HEK293 (cell line): ENCODE measurements around the gene ITGB4.

Experiments
- CTCF ChIA-PET: fragments of 350-600 bp; formaldehyde crosslinking; extraction: SDS; loops from one replicate; lab custom pipeline; 2021; ENCODE audit warnings: antibody characterized with exemption; lab: Yijun Ruan, JAX
- POLR2A ChIA-PET: fragments of 300-600 bp; formaldehyde crosslinking; extraction: SDS; loops from one replicate; lab custom pipeline; 2020; ENCODE audit warnings: antibody characterized with exemption, inconsistent platforms; lab: Yijun Ruan, JAX
- H3K27ac ChIP-seq: fragments of 200-500 bp; sonication (Bioruptor generic); 2 replicates; pipeline ENCODE4 v1.5.1; 2014; ENCODE audit warnings: low read depth, low read length, control low read depth, inconsistent platforms; ENCODE audit errors: extremely low read depth
- H3K36me3 ChIP-seq, 2 experiments: fragments of 200-500 bp in 1 of 2; sonication (Bioruptor generic) in 1 of 2; 1 replicate in 1 of 2; 2 replicates in 1 of 2; pipeline ENCODE4 v1.5.1; 2014 to 2017; ENCODE audit warnings: inconsistent platforms in 2 of 2, low read length in 2 of 2; ENCODE audit not compliant: control insufficient read depth in 2 of 2, insufficient read depth in 1 of 2
- H3K4me1 ChIP-seq: fragments of 200-500 bp; sonication (Bioruptor generic); 2 replicates; pipeline ENCODE4 v1.5.1; 2014; ENCODE audit warnings: mild to moderate bottlenecking, low read length, inconsistent platforms; ENCODE audit not compliant: control insufficient read depth, insufficient read depth
- H3K4me3 ChIP-seq: 2 replicates; pipeline ENCODE4 v1.5.1; 2011; ENCODE audit warnings: low read depth, mild to moderate bottlenecking, control low read depth, low read length, moderate library complexity
- H3K9me3 ChIP-seq: fragments of 200-500 bp; sonication (Bioruptor generic); 2 replicates; pipeline ENCODE4 v1.5.1; 2014; ENCODE audit warnings: low read depth, low read length, inconsistent platforms; ENCODE audit not compliant: control insufficient read depth, insufficient read depth
- BCL11A ChIP-seq: fragments of 450-650 bp; formaldehyde crosslinking; IDR thresholded peaks from 2 replicates; pipeline ENCODE4 v1.5.1; 2016; ENCODE audit warnings: low read depth, missing biosample characterization, missing genetic modification characterization
- KLF17 ChIP-seq: fragments of 450-650 bp; formaldehyde crosslinking; IDR thresholded peaks from 2 replicates; pipeline ENCODE4 v1.5.1; 2016; ENCODE audit warnings: missing biosample characterization, missing genetic modification characterization
- REST ChIP-seq: fragments of 450-650 bp; formaldehyde crosslinking; IDR thresholded peaks from 2 replicates; pipeline ENCODE4 v1.5.1; 2016; ENCODE audit warnings: missing biosample characterization, missing genetic modification characterization
- TCF7L2 ChIP-seq: IDR thresholded peaks from 2 replicates; pipeline ENCODE4 v1.6.1; 2011; ENCODE audit warnings: low read depth, mild to moderate bottlenecking, inconsistent platforms, low read length, moderate library complexity, borderline replicate concordance
- TRIM28 ChIP-seq: IDR thresholded peaks from 2 replicates; pipeline ENCODE4 v1.6.1; 2011; ENCODE audit warnings: low read length, control low read depth, borderline replicate concordance
- TSHZ1 ChIP-seq: fragments of 450-650 bp; formaldehyde crosslinking; IDR thresholded peaks from 2 replicates; pipeline ENCODE4 v1.5.1; 2016; ENCODE audit warnings: missing biosample characterization, missing genetic modification characterization, borderline replicate concordance
- ZBTB10 ChIP-seq: fragments of 450-650 bp; formaldehyde crosslinking; IDR thresholded peaks from 2 replicates; pipeline ENCODE4 v1.5.1; 2016; ENCODE audit warnings: missing biosample characterization, missing genetic modification characterization
- ZBTB48 ChIP-seq: fragments of 450-650 bp; formaldehyde crosslinking; IDR thresholded peaks from 2 replicates; pipeline ENCODE4 v1.5.1; 2016; ENCODE audit warnings: missing biosample characterization, missing genetic modification characterization
- ZBTB7A ChIP-seq: fragments of 450-650 bp; formaldehyde crosslinking; IDR thresholded peaks from 2 replicates; pipeline ENCODE4 v1.5.1; 2016; ENCODE audit warnings: low read depth, missing biosample characterization, missing genetic modification characterization
- ZFHX2 ChIP-seq: fragments of 450-650 bp; formaldehyde crosslinking; conservative IDR thresholded peaks from 2 replicates; pipeline ENCODE4 v1.5.1; 2016; ENCODE audit warnings: missing biosample characterization, missing genetic modification characterization
- ZNF10 ChIP-seq: fragments of 450-650 bp; formaldehyde crosslinking; IDR thresholded peaks from 2 replicates; pipeline ENCODE4 v1.5.1; 2017; ENCODE audit warnings: missing biosample characterization, missing genetic modification characterization
- ZNF146 ChIP-seq: fragments of 450-650 bp; formaldehyde crosslinking; IDR thresholded peaks from 2 replicates; pipeline ENCODE4 v1.5.1; 2016; ENCODE audit warnings: missing biosample characterization, missing genetic modification characterization
- ZNF155 ChIP-seq: fragments of 450-650 bp; formaldehyde crosslinking; IDR thresholded peaks from 2 replicates; pipeline ENCODE4 v1.5.1; 2016; ENCODE audit warnings: missing biosample characterization, missing genetic modification characterization
- ZNF24 ChIP-seq: fragments of 450-650 bp; formaldehyde crosslinking; IDR thresholded peaks from 2 replicates; pipeline ENCODE4 v1.5.1; 2016; ENCODE audit warnings: missing biosample characterization, missing genetic modification characterization
- ZNF335 ChIP-seq: fragments of 450-650 bp; formaldehyde crosslinking; conservative IDR thresholded peaks from 2 replicates; pipeline ENCODE4 v1.5.1; 2016; ENCODE audit warnings: missing biosample characterization, missing genetic modification characterization
- ZNF341 ChIP-seq: fragments of 450-650 bp; formaldehyde crosslinking; IDR thresholded peaks from 2 replicates; pipeline ENCODE4; 2016; ENCODE audit warnings: low read depth, missing biosample characterization, missing genetic modification characterization
- ZNF529 ChIP-seq: fragments of 450-650 bp; formaldehyde crosslinking; IDR thresholded peaks from 2 replicates; pipeline ENCODE4 v1.5.1; 2017; ENCODE audit warnings: missing genetic modification characterization, missing biosample characterization; ENCODE audit not compliant: insufficient replicate concordance
- ZNF560 ChIP-seq: fragments of 450-650 bp; formaldehyde crosslinking; IDR thresholded peaks from 2 replicates; pipeline ENCODE4 v1.5.1; 2017; ENCODE audit warnings: missing biosample characterization, missing genetic modification characterization, borderline replicate concordance
- ZNF600 ChIP-seq: fragments of 450-650 bp; formaldehyde crosslinking; IDR thresholded peaks from 2 replicates; pipeline ENCODE4 v1.5.1; 2016; ENCODE audit warnings: missing biosample characterization, missing genetic modification characterization
- ZNF623 ChIP-seq: fragments of 450-650 bp; formaldehyde crosslinking; IDR thresholded peaks from 2 replicates; pipeline ENCODE4 v1.5.1; 2016; ENCODE audit warnings: missing biosample characterization, missing genetic modification characterization
- ZNF76 ChIP-seq: fragments of 450-650 bp; formaldehyde crosslinking; IDR thresholded peaks from 2 replicates; pipeline ENCODE4; 2016; ENCODE audit warnings: low read depth, missing biosample characterization, missing genetic modification characterization, borderline replicate concordance
- ZNF792 ChIP-seq: fragments of 450-650 bp; formaldehyde crosslinking; IDR thresholded peaks from 2 replicates; pipeline ENCODE4 v1.5.1; 2016; ENCODE audit warnings: missing biosample characterization, missing genetic modification characterization
- ZNF837 ChIP-seq: fragments of 450-650 bp; formaldehyde crosslinking; IDR thresholded peaks from 2 replicates; pipeline ENCODE4 v1.5.1; 2016; ENCODE audit warnings: missing biosample characterization, missing genetic modification characterization
- ZSCAN16 ChIP-seq: fragments of 450-650 bp; formaldehyde crosslinking; IDR thresholded peaks from 2 replicates; pipeline ENCODE4 v1.5.1; 2016; ENCODE audit warnings: missing biosample characterization, missing genetic modification characterization
- ZXDB ChIP-seq: fragments of 450-650 bp; formaldehyde crosslinking; IDR thresholded peaks from 2 replicates; pipeline ENCODE4 v1.5.1; 2016; ENCODE audit warnings: missing biosample characterization, missing genetic modification characterization
- TF ChIP-seq, protein P1 (sequence below): sonication (generic); formaldehyde crosslinking; IDR thresholded peaks from 2 replicates; pipeline ENCODE4 v1.8.1; 2022; ENCODE audit warnings: mild to moderate bottlenecking, moderate library complexity, missing genetic modification reagents

ITGB4 gene

DNA sequence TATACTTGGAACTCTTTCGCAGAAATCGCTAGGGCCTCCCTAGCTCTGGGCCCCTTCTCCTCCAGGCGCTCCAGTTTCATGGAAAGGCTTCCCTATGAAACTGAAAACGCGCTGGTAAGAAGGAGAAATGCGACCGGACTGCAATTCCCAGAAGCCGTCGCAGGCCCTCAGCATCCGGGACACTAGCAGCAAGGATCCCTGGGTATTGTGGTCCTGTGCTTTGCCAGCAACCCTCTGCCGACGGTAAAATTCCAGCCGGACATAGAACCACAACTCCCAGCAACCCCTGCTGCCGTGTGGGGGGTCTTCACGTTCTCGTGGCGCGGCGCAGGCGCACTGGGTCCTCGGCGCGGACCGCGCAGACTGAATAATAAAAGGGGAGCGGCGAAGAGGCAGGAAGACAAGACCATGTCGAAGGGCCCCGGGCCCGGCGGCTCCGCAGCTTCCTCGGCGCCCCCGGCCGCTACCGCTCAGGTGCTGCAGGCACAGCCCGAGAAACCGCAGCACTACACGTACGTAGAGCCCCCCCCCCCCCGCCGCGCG lies 63.3 kb downstream of the ITGB4 start, which contains the start of gene UNK:
Gene UNK, plus strand, starts transcription at position 334 of the 543 bp plus-strand sequence. Its CDS starts 75 bp downstream, at position 409.
- H3K9me3 ChIP-seq = no peaks in the 10 kb centered on the region
- H3K4me3 ChIP-seq = peak within 1 kb of the TSS; percentile 79
- peak within 1 kb of the TSS; percentile 98 for H3K27ac ChIP-seq
- peaks cover 0 to 5% of the 10 kb centered on the region in 2 experiments; a peak in 2 of 3 replicates for H3K36me3 ChIP-seq
- CTCF ChIA-PET = interaction anchor here (0.5 to 2.5 kb wide), 10 partner anchors 9 to 431 kb away, joined by 3 to 14 read pairs (median 4); partner anchors contain the start of gene WBP2
- H3K4me1 ChIP-seq = peaks cover 12% of the 10 kb centered on the region; the same call in 1 of the 2 replicates
- POLR2A ChIA-PET = interaction anchor here (0.5 to 4.5 kb wide), 16 partner anchors 9 to 576 kb away, joined by 3 to 38 read pairs (median 5); partner anchors contain the start of genes GALK1 and WBP2
- TF ChIP-seq, protein P1, sequence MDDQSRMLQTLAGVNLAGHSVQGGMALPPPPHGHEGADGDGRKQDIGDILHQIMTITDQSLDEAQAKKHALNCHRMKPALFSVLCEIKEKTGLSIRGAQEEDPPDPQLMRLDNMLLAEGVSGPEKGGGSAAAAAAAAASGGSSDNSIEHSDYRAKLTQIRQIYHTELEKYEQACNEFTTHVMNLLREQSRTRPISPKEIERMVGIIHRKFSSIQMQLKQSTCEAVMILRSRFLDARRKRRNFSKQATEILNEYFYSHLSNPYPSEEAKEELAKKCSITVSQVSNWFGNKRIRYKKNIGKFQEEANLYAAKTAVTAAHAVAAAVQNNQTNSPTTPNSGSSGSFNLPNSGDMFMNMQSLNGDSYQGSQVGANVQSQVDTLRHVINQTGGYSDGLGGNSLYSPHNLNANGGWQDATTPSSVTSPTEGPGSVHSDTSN (CRISPR knock-in tag) = peak; percentile 83
- TF ChIP-seq KLF17 (tag by site-specific recombination) (no peak), ZFHX2 (tag by site-specific recombination) (0 out of 2 replicates have a peak, but pooled peaks have one; percentile 3), TRIM28 (peak; percentile 57; the same call in 1 of the 2 replicates), ZNF146 (no peak), ZBTB48 (tag by site-specific recombination) (no peak), ZNF623 (tag by site-specific recombination) (no peak), ZBTB10 (no peak), REST (tag by site-specific recombination) (no peak), ZNF560 (tag by site-specific recombination) (no peak), ZBTB7A (tag by site-specific recombination) (peak; percentile 71; the same call in 1 of the 2 replicates), ZNF76 (tag by site-specific recombination) (peak; percentile 98), TCF7L2 (no peak), ZXDB (peak; percentile 59), ZNF837 (tag by site-specific recombination) (no peak), ZNF155 (no peak), ZNF529 (tag by site-specific recombination) (no peak), ZSCAN16 (tag by site-specific recombination) (no peak), BCL11A (tag by site-specific recombination) (no peak), ZNF792 (tag by site-specific recombination) (no peak), ZNF600 (tag by site-specific recombination) (no peak), TSHZ1 (tag by site-specific recombination) (no peak), ZNF24 (tag by site-specific recombination) (peak; percentile 16; the same call in 1 of the 2 replicates), ZNF341 (tag by site-specific recombination) (peak; percentile 67), ZNF335 (tag by site-specific recombination) (peak; percentile 97), ZNF10 (no peak)
